Mesodermal cell (in vitro differentiated cells): ENCODE data around the gene MAP2K7. TPM values are rescaled to one million over a fixed set of nuclear protein-coding genes. Genes with fewer than 3 reads are reported as not detected.
"Not testable (repeated sequence)": the region's sequence is repeated elsewhere in the genome, so short reads cannot be mapped to it uniquely, and the experiment has no call there.

ENCODE experiments used
- H3K27ac ChIP-seq: 2 replicates; pipeline ENCODE4 v1.7.0; 2013; ENCODE audit warnings: mild to moderate bottlenecking, low read depth, low read length, moderate library complexity; ENCODE audit not compliant: severe bottlenecking
- H3K36me3 ChIP-seq: 2 replicates; pipeline ENCODE4 v1.7.1; 2013; ENCODE audit warnings: mild to moderate bottlenecking, low read length, moderate library complexity; ENCODE audit not compliant: control insufficient read depth, insufficient read depth
- H3K4me1 ChIP-seq: one replicate; pipeline ENCODE4 v1.7.1; 2013; ENCODE audit warnings: mild to moderate bottlenecking, low read length; ENCODE audit not compliant: insufficient read depth, control insufficient read depth, poor library complexity, severe bottlenecking
- H3K4me3 ChIP-seq: 2 replicates; pipeline ENCODE4 v1.7.0; 2013; ENCODE audit warnings: low read length, control low read depth, mild to moderate bottlenecking; ENCODE audit not compliant: insufficient read depth, poor library complexity, severe bottlenecking; ENCODE audit errors: extremely low read depth
- H3K9me3 ChIP-seq: 2 replicates; pipeline ENCODE4 v1.7.1; 2013; ENCODE audit warnings: mild to moderate bottlenecking, low read length, moderate library complexity; ENCODE audit not compliant: control insufficient read depth
- WGBS, 2 experiments: methylation state at CpG; one replicate each; pipeline ENCODE4 v1.1.5; 2013; ENCODE audit warnings: missing lambda C conversion rate in 2 of 2; ENCODE audit not compliant: insufficient coverage in 2 of 2; 5-methylcytosine and 5-hydroxymethylcytosine counted together
- polyA plus RNA-seq, 2 experiments: library from polyadenylated mRNA; stranded (reverse); fragments of 50-300 nt; gene quantifications; one replicate each; pipeline ENCODE4 v1.2.3, GENCODE V29; 2013

Gene MAP2K7
- polyA plus RNA-seq (2013, experiment 1 of 2) = 29.5 TPM
- polyA plus RNA-seq (2013, experiment 2 of 2) = 25.5 TPM

DNA sequence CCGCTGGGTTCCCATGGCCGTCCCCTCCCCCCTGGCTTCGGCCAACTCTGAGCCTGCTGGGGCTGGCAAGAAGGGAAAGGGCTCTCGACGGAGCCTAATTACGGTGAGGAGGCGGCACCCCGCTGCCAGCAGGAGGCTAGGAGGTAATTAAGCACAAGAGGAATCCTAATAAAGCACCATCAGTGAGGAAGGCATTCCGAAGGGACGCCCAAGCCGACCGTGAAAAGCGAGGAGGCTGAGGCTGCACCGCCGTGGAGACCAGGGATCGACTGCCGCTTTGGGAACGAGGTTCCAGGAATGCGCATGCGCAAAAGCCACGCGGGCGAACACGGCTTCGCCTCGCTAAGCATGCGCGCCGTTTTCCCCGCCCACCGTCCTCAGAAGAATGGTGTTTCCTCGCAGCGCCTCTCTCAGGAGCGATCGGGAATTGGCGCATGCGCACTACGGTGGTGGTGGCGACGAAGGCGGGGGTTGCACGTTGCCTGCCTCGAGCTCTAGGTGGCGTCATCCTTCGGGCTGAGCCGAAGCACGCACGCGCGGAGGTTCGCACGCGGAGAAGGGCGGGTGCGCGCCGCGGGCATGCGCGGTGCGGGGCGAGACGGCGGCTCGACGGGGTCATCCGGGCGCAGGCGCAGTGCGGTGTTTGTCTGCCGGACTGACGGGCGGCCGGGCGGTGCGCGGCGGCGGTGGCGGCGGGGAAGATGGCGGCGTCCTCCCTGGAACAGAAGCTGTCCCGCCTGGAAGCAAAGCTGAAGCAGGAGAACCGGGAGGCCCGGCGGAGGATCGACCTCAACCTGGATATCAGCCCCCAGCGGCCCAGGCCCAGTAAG lies at the start of gene MAP2K7:
MAP2K7 (plus strand) TSS at position 634 of the 830 bp plus-strand sequence; CDS start at position 702, 68 bp downstream.
- H3K27ac ChIP-seq = peak within 1 kb of the TSS; percentile 66
- H3K9me3 ChIP-seq = no peaks in the 10 kb centered on the region
- H3K4me1 ChIP-seq = peaks cover 15% of the 10 kb centered on the region
- peak within 1 kb of the TSS; percentile 70 for H3K4me3 ChIP-seq
- WGBS, 2 experiments = 0 to 1% methylated on average over 72 to 75 of the region's 89 CpGs
- H3K36me3 ChIP-seq = peaks cover 8% of the 10 kb centered on the region

DNA sequence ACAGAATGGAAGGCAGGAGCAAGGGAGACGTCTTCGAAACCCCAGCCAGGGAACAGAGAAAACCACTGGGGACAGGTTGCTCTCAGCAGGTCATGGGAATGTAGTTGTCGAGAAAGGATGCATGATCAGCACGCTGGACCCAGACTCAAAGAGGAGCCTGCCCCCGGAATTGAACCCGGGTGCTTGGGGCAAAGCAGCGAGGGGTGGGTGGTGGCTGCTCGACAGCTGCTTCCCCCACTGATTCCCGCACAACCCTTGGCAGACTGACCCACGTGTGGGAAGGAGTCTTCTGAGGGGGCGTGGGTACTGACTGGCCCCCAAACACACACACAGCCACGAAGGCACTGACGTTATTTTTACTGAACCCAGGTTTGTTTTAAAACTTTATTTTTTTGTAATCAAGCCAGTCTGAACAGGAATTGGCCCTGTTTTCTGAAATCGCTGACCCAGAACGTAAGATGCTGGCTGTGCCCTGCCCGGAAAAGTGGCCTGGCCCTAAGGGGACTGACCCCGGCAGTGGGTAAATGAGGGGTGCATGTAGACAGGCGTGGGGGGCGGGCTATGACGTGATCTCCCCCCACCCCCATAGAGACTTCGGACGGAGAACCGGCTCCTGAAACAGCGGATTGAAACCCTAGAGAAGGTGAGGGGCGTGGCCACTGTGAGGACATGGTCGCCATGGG lies 48.1 kb upstream of the MAP2K7 start:
- Histone ChIP-seq H3K4me3 (no peak overlapping the region), H3K27ac (no peak overlapping the region), H3K9me3 (no peaks in the 10 kb centered on the region), H3K4me1 (peaks cover 7% of the 10 kb centered on the region), H3K36me3 (no peaks in the 10 kb centered on the region)
- 78 to 81% methylated on average over 18 to 21 of the region's 26 CpGs for WGBS, 2 experiments

DNA sequence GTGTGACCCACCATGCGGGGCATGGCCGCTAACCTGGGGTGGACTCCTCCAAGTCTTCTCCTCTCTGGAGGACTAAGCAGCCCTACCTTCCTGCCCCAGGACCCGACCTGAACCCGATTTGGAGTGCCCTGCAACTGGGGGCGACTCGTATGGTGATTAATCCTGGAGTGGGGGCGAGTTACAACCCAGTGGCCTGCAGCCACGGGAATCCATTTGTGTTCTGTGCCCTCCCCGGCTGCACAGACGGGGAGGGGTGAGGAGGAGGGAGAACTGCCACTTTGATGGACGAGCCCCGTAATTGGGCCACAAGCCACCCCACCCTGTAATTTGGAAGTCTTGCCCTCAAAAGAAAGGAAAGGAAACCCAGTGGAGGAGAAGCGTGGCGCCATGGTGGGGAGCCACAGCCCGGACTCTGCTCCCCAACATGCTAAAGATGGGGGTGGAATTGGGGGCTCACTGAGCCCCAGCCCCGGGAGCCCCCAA lies 47.5 kb upstream of the MAP2K7 start:
- Histone ChIP-seq H3K27ac (no peak overlapping the region), H3K4me3 (no peak overlapping the region), H3K36me3 (no peaks in the 10 kb centered on the region), H3K4me1 (peaks cover 7% of the 10 kb centered on the region), H3K9me3 (no peaks in the 10 kb centered on the region)
- WGBS, 2 experiments = 85 to 88% methylated on average over 9 to 10 of the region's 16 CpGs

DNA sequence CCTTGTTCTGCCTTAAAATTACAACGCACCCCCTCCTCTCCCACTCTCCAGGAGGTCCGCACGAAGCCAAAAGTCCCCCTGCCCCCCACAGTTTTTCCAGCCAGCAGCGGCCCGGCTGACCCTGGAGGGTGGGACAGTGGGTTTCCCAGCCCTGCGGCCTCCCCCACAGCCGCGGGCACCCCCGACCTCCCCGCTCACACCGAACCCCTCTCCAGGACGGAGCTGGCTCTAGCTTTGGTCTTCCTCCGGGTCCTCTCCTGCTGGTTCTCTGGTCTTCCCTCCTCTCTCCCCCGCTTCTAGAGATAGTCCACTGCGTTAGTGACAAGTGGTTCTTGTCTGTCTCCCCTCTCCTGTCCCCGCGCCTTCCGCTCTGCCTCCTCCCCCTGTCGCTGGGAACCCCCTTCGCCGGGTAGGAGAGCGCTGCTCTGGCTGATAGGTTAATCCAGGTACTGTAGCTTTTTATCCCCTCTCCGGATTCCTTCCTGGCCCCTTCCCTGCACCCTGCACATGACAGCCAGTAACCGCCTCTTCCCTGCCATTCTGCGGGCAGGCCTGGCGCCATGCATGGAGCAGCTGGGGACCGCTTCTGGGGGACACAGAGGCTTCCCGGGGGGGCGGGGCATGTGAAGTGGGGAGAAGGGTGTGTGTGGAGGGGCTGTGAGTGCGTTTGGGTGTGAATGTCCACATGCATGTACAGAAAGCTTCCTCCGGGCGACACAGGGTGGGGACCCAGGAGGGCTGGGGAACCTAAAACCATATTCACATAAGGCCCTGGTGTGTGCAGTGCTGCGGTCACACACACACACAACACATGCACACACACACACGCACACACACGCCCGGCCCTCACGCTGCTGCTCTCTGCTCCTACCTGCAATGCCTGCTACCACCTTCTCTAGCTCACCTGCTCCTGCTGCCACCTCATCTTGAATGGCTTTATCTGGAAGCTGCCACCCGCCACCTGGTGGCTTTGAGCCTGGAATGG lies 46.7 kb upstream of the MAP2K7 start:
- Histone ChIP-seq H3K27ac (no peak overlapping the region), H3K9me3 (no peaks in the 10 kb centered on the region), H3K36me3 (no peaks in the 10 kb centered on the region), H3K4me1 (peaks cover 7% of the 10 kb centered on the region), H3K4me3 (no peak overlapping the region)
- 88 to 89% methylated on average over 28 to 31 of the region's 38 CpGs for WGBS, 2 experiments

DNA sequence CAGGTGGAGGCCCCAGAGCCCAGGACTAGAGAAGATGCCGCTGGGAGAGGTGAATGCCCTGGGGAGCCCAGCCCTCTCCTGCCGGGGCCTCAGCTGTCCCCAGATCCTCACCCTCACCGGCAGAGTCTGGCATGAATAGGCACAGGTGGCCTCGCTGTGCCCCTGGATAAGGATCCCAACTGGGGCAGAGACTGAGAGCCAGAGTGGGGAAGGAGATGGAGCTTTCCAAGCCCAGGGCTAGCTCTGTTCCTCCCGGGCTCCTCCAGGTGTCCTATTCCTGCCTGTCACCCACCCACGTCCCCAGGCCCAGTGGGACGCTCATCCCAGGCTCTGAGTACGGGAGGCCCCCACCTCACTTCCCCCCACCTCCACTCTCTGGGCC lies 46.0 kb upstream of the MAP2K7 start:
- WGBS, 2 experiments = 64 to 70% methylated on average over 2 to 7 of the region's 8 CpGs
- Histone ChIP-seq H3K36me3 (no peaks in the 10 kb centered on the region), H3K4me1 (peaks cover 11% of the 10 kb centered on the region), H3K27ac (no peak overlapping the region), H3K4me3 (no peak overlapping the region), H3K9me3 (no peaks in the 10 kb centered on the region)

DNA sequence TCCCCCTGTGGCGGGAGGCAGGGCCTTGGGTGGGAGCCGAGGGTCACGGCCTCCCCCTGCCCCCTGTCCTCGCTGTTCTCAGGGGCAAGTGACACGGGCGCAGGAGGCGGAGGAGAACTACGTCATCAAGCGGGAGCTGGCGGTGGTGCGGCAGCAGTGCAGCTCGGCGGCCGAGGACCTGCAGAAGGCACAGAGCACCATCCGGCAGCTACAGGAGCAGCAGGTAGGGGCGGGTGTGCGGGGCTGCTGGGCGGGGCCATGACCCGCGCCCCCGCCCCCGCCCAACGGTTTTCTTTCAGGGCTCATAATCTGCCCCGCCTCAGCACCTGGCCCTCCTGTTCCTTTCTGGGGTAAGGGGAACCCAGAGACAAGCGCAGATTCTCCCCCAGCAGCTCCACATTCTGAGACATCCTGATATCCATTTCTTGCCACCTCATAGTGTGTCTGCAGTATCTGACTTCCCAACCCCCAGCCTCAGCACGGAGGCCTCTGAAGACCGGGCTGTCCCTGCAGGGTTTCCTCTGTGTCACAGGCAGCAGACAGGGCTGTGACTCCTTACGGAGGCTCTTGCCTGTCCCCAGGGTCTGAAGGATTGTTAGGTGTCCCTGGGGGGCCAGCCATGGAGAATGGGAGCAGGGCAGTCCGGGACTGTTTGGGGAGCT lies 45.4 kb upstream of the MAP2K7 start:
- H3K27ac ChIP-seq = no peak overlapping the region
- peaks cover 11% of the 10 kb centered on the region for H3K4me1 ChIP-seq
- WGBS, 2 experiments = 6 to 12% methylated on average over 15 to 27 of the region's 29 CpGs
- no peak overlapping the region for H3K4me3 ChIP-seq
- no peaks in the 10 kb centered on the region for H3K9me3 ChIP-seq
- no peaks in the 10 kb centered on the region for H3K36me3 ChIP-seq

DNA sequence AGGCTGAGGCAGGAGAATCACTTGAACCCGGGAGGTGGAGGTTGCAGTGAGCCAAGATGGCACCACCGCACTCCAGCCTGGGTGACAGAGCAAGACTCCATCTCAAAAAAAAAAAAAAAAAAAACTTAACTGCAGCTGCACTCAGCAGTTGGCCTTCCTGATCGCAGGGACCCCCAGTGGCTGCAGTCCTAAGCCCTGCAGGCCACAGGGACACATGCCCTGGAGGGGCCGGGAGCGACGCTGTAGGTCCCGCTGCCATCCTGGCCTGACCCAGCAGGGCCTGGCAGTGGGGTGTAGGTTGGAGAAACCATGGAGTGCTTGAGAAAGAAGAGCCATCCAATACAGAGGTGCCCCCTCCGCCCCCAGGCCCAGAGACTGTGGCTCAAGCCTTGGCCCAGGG lies 44.6 kb upstream of the MAP2K7 start:
- H3K27ac ChIP-seq, H3K9me3 ChIP-seq, H3K4me3 ChIP-seq, H3K36me3 ChIP-seq: not testable (repeated sequence)
- WGBS, 2 experiments = 93 to 97% methylated on average over 8 of the region's 8 CpGs
- H3K4me1 ChIP-seq = peaks cover 11% of the 10 kb centered on the region

DNA sequence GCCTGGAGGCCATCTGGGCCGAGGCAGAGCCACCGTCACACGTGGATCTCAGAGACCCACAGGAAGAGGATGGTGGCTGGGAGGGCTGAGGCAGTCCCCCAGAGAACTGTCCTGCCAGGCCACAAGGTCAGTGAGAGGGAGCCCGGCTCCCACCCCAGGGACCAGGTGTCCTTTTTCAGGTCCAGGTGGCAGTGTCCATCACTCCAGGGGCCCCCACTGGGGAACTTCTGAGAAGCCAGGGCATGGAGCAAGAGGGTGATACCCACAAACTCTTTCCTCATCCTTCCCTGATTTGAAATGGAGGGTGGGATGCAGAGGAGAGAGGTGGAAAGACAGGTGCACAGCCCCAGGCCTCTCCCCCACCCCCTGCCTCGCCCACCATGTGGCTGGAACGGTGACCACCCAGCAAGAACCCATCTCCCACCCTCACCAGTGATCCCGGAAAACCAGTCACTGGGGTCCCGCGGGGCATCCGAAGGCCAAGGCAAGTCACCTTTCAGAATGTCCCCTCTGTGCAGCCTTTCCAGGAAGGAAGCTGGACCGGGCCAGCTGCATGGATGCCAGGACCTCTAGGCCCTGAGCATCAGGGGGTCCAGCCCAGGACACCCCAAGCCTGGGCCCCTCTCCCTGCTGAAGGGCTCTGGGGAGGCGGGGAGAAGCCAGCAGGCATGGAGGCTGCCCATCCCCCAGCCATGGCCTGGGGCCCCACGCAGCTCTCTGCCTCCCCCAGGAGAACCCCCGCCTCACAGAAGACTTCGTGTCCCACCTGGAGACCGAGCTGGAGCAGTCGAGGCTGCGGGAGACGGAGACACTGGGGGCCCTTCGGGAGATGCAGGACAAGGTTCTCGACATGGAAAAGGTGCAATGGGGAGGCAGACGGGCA lies 43.6 kb upstream of the MAP2K7 start:
- no peak overlapping the region for H3K4me3 ChIP-seq
- H3K4me1 ChIP-seq = peaks cover 11% of the 10 kb centered on the region
- WGBS, 2 experiments = 91 to 94% methylated on average over 19 of the region's 22 CpGs
- H3K27ac ChIP-seq = no peak overlapping the region
- H3K9me3 ChIP-seq = no peaks in the 10 kb centered on the region
- H3K36me3 ChIP-seq = no peaks in the 10 kb centered on the region

DNA sequence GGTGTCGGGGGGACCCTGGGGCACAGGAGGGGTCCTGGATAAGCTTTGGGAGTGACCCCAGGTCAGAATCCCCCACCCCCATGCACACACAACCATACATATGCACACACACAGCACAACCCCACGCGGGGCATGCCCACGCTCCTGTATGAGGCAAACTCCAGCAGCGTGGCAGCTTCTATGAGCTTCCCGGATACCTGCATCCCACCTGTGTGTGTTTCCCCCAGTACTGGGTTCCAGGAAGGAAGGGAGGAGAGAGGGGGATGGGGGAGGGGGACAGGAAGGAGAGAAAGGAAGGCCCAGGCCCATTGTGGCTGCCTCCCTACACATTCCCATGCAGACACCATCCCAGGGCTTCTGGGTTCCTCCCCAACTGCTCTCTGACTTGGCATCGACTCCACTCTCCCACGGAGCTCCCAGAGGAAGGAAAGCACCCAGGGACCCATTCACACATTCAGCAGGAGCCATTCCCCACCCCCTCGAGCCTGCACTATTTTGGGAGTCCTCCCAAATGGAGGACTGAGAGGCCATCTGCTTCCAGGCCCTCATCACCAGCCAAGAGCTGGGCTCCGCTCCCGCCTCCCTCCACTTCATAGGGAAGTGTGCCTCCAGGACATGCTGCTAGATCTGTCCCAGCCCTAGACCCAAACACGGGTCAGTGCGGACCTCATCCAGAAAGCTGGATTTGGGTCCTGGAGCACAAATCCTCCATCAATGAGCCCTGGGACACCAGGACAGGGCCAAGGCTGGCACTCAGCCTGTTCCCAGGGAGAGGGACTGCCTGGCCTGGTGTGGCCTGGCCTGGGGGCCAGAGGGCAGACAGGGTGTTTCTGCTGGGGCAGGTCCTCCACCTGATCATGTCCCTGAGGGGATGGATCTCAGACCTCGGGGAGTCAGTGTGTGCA lies 42.7 kb upstream of the MAP2K7 start:
- no peak overlapping the region for H3K4me3 ChIP-seq
- WGBS, 2 experiments = 79 to 86% methylated on average over 7 to 9 of the region's 14 CpGs
- no peak overlapping the region for H3K27ac ChIP-seq
- H3K36me3 ChIP-seq = no peaks in the 10 kb centered on the region
- no peaks in the 10 kb centered on the region for H3K9me3 ChIP-seq
- H3K4me1 ChIP-seq = peaks cover 11% of the 10 kb centered on the region
